ENCODE results near the gene MIF. TPM values are rescaled to one million over a fixed set of nuclear protein-coding genes. Genes with fewer than 3 reads are reported as not detected.

MIF gene
- total and polyA plus RNA-seq, 2 experiments from 2014 or later = 335 to 2,233 TPM

DNA sequence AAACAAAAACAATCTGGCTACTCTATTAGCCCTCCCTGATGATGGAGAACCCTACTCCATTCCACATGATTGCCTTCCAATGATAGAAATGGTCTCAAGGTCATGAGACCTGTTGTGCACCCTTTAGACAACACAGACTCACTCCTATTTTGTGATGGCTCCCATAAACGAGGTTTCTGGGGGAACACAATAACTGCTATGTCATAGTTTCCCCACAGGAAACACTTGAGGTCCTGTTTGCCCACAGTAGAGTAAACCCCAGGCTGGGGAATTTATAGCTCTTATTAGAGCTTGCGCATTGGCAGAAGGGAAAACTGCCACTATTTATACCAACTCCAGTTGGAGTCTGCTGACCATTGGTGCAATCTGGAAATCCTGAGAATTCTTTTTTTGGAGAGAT is 28.7 kb downstream of the MIF start:
- no peak for DNase-seq
- peaks cover 11% of the 10 kb centered on the region; the same call in 1 of the 2 replicates for H3K36me3 ChIP-seq (ENCODE audit: low read depth)
- H3K4me3 ChIP-seq = no peak overlapping the region
- H3K9me2 ChIP-seq (ENCODE audit: insufficient read depth) = no peaks in the 10 kb centered on the region
- H3K27me3 ChIP-seq (replicated peaks; ENCODE audit: insufficient read depth) = no peaks in the 10 kb centered on the region
- H3K9ac ChIP-seq = no peak overlapping the region
- TF ChIP-seq EZH2phosphoT487 (IDR thresholded peaks at IDR 0.05; ENCODE audit: insufficient read depth, low read depth) (no peak), EZH2 (IDR thresholded peaks at IDR 0.05; ENCODE audit: insufficient read depth, poor library complexity, severe bottlenecking) (no peak)
- H3K27ac ChIP-seq = no peak overlapping the region
- H4K20me1 ChIP-seq (ENCODE audit: insufficient read depth) = no peaks in the 10 kb centered on the region
- no peak overlapping the region for H3K4me2 ChIP-seq (ENCODE audit: unreplicated experiment)
- H2AFZ ChIP-seq = no peak overlapping the region
- in situ Hi-C loops (cut with MboI) = no loop called here
- no peaks in the 10 kb centered on the region for H3K9me3 ChIP-seq (ENCODE audit: low read depth)
- no peaks in the 10 kb centered on the region for H3F3A ChIP-seq (ENCODE audit: insufficient read depth)
- WGBS, 2 experiments (ENCODE audit: low coverage in 1 of 2, low lambda C conversion rate in 2 of 2, missing lambda C conversion rate in 2 of 2) = 62 to 79% methylated on average over 2 of the region's 2 CpGs
- H3K4me1 ChIP-seq (ENCODE audit: insufficient read depth) = no peaks in the 10 kb centered on the region
- H3K79me2 ChIP-seq (ENCODE audit: insufficient read depth) = no peaks in the 10 kb centered on the region; the same call in 1 of the 2 replicates

DNA sequence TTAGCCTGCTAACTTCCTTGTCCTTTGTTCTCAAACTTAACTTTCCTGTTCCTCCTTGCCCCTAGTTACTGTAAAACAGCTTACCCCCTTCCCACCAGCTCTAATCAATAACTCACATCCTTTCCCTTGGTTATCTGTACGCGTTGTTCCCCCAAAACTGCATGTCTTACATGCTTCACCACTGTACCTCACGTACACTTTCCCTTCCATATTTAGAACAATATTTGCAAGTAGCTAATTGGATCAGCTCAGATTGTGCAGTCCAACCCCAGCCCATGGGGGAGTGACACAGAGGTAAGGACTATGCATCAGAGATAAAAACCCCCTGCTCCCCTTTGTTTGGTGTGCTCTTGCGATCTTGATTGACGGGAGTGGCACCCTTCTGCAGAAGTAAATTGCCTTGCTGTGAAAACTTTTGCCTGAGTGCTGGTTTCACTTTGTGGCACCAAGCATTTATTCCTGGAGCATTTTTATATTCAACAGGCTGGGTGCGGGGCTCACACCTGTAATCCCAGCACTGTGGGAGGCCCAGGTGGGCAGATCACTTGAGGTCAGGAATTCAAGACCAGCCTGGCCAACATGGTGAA is 30.9 kb downstream of the MIF start:
- Histone ChIP-seq H2AFZ (no peak overlapping the region), H4K20me1 (ENCODE audit: insufficient read depth) (no peaks in the 10 kb centered on the region), H3K27ac (no peak overlapping the region), H3K36me3 (ENCODE audit: low read depth) (peaks cover 11% of the 10 kb centered on the region; the same call in 1 of the 2 replicates), H3K9ac (no peak overlapping the region), H3K4me3 (no peak overlapping the region), H3K4me1 (ENCODE audit: insufficient read depth) (no peaks in the 10 kb centered on the region), H3K9me2 (ENCODE audit: insufficient read depth) (no peaks in the 10 kb centered on the region), H3K27me3 (replicated peaks; ENCODE audit: insufficient read depth) (no peaks in the 10 kb centered on the region), H3F3A (ENCODE audit: insufficient read depth) (no peaks in the 10 kb centered on the region), H3K4me2 (ENCODE audit: unreplicated experiment) (no peak overlapping the region), H3K79me2 (ENCODE audit: insufficient read depth) (no peaks in the 10 kb centered on the region), H3K9me3 (ENCODE audit: low read depth) (no peaks in the 10 kb centered on the region)
- in situ Hi-C loops (cut with MboI) = no loop called here
- TF ChIP-seq EZH2phosphoT487 (IDR thresholded peaks at IDR 0.05; ENCODE audit: insufficient read depth, low read depth) (no peak), EZH2 (IDR thresholded peaks at IDR 0.05; ENCODE audit: insufficient read depth, poor library complexity, severe bottlenecking) (no peak)
- WGBS, 2 experiments (ENCODE audit: low coverage in 1 of 2, low lambda C conversion rate in 2 of 2, missing lambda C conversion rate in 2 of 2) = 60 to 74% methylated on average over 5 to 6 of the region's 6 CpGs
- DNase-seq = no peak

- TF ChIP-seq EZH2 (IDR thresholded peaks at IDR 0.05; ENCODE audit: insufficient read depth, poor library complexity, severe bottlenecking) (no peak), EZH2phosphoT487 (IDR thresholded peaks at IDR 0.05; ENCODE audit: insufficient read depth, low read depth) (no peak)
- Histone ChIP-seq H3K4me2 (ENCODE audit: unreplicated experiment) (no peak overlapping the region), H3K9me3 (ENCODE audit: low read depth) (no peaks in the 10 kb centered on the region), H2AFZ (no peak overlapping the region), H3F3A (ENCODE audit: insufficient read depth) (no peaks in the 10 kb centered on the region), H3K27me3 (replicated peaks; ENCODE audit: insufficient read depth) (no peaks in the 10 kb centered on the region), H3K4me3 (no peak overlapping the region), H3K9ac (no peak overlapping the region), H3K27ac (no peak overlapping the region), H3K9me2 (ENCODE audit: insufficient read depth) (no peaks in the 10 kb centered on the region), H3K4me1 (ENCODE audit: insufficient read depth) (no peaks in the 10 kb centered on the region), H3K79me2 (ENCODE audit: insufficient read depth) (no peaks in the 10 kb centered on the region), H4K20me1 (ENCODE audit: insufficient read depth) (no peaks in the 10 kb centered on the region), H3K36me3 (ENCODE audit: low read depth) (peaks cover 11% of the 10 kb centered on the region; the same call in 1 of the 2 replicates)
- WGBS, 2 experiments (ENCODE audit: low coverage in 1 of 2, low lambda C conversion rate in 2 of 2, missing lambda C conversion rate in 2 of 2) = 56 to 59% methylated on average over 13 to 14 of the region's 14 CpGs
- no peak for DNase-seq
- in situ Hi-C loops (cut with MboI) = no loop called here
Measured at GRCh38 chr22:23926561-23926960, 32.4 kb downstream of the MIF start.

DNA sequence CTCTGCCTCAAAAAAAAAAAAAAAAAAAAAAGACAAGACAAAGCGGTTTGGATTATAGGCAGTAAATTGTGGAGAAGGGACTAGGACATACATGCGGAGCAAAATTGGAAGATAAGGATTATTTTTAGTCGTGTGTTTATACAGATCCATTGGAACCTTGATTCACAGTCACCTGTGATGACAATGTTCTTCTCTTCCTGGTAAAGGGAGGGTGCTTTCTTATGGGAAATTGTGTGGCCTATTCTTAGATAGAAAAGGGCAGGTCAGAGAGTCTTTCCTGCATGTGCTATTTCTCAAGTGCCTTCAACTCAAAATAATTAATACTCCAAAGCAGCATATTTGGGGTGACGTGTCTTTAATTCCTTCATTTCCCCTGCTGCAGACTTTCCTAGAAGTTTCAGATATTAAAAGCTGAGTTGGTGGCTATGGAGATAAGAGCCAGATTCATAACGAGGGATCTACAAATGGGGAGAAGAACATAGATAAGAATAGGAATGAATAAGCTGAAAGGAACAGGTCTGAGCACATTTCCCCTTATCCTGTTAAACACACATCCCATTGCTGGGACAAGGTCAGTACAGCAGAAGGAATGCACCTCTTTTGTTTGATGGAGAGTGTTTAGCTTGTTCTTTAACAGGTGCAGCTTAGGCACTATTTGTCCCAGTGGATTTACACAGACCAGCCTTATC is 44.3 kb downstream of the MIF start:
- H3K4me1 ChIP-seq (ENCODE audit: insufficient read depth) = 0 out of 2 replicates have a peak, but pooled peaks cover 3% of the 10 kb centered on the region
- H3K36me3 ChIP-seq (ENCODE audit: low read depth) = no peaks in the 10 kb centered on the region
- no peak overlapping the region for H3K4me3 ChIP-seq
- TF ChIP-seq EZH2phosphoT487 (IDR thresholded peaks at IDR 0.05; ENCODE audit: insufficient read depth, low read depth) (no peak), EZH2 (IDR thresholded peaks at IDR 0.05; ENCODE audit: insufficient read depth, poor library complexity, severe bottlenecking) (no peak)
- H4K20me1 ChIP-seq (ENCODE audit: insufficient read depth) = no peaks in the 10 kb centered on the region
- H3K9me3 ChIP-seq (ENCODE audit: low read depth) = no peaks in the 10 kb centered on the region
- H3K4me2 ChIP-seq (ENCODE audit: unreplicated experiment) = no peak overlapping the region
- no peaks in the 10 kb centered on the region for H3K27me3 ChIP-seq (replicated peaks; ENCODE audit: insufficient read depth)
- H3K9me2 ChIP-seq (ENCODE audit: insufficient read depth) = no peaks in the 10 kb centered on the region
- H3K79me2 ChIP-seq (ENCODE audit: insufficient read depth) = no peaks in the 10 kb centered on the region
- no peak overlapping the region for H3K9ac ChIP-seq
- 69 to 73% methylated on average over 5 of the region's 5 CpGs for WGBS, 2 experiments (ENCODE audit: low coverage in 1 of 2, low lambda C conversion rate in 2 of 2, missing lambda C conversion rate in 2 of 2)
- in situ Hi-C loops (cut with MboI) = no loop called here
- H2AFZ ChIP-seq = no peak overlapping the region
- no peaks in the 10 kb centered on the region for H3F3A ChIP-seq (ENCODE audit: insufficient read depth)
- H3K27ac ChIP-seq = no peak overlapping the region
- DNase-seq = no peak

All from GM23248 (cell line).